ENCODE data around the gene LOXL4. TPM values are rescaled to one million over a fixed set of nuclear protein-coding genes. Genes with fewer than 3 reads are reported as not detected.

The LOXL4 gene
- total and polyA plus RNA-seq, 2 donors (not counting 1 experiment from before 2014, with no cell fraction given) = 0.12 TPM; not detected in 1

DNA sequence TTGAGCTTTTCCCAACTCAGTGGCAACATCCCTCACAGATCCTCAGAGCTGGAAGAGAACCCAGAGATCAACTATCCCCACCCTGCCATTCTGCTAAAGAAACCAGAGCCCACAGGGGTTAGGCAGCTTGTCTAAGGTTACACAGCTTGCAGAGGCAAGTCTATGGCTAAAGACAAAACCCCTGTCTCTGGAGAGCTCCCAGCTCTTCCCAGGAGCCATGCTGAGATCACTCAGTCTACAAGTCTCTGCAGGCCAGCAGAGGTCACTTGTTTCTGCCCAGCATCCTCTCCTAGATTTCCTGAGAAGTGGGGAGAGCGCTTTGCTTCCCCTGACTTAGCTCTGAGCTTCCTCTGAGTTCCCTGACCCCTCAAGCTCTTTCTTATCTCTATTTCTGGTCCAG lies 28.5 kb upstream of the LOXL4 start:
- H3K27ac ChIP-seq (ENCODE audit: low read length in 2 of 2) = no peak overlapping the region
- H3K4me3 ChIP-seq (ENCODE audit: control extremely low read depth in 1 of 5, extremely low read depth in 1 of 5, insufficient read depth in 1 of 5, low read depth in 2 of 5, low read length in 4 of 5) = no peak overlapping the region
- ChIA-PET POLR2A (no interaction called here), CTCF (no interaction called here)
- no peak for DNase-seq
- TF ChIP-seq CTCF (IDR thresholded peaks at IDR 0.05) (no peak), EZH2 (IDR thresholded peaks at IDR 0.05; ENCODE audit: borderline replicate concordance, insufficient read depth, low read depth, low read length, poor library complexity, severe bottlenecking) (no peak)
- Mint-ChIP-seq H3K4me3 (no peak overlapping the region), H3K27ac (no peak overlapping the region), H3K9me3 (ENCODE audit: insufficient read depth) (no peaks in the 10 kb centered on the region), H3K4me1 (peaks cover 8% of the 10 kb centered on the region), H3K27me3 (peaks cover 55% of the 10 kb centered on the region)
- no peaks in the 10 kb centered on the region for H4K20me1 ChIP-seq (ENCODE audit: control insufficient read depth, insufficient read depth, low read length, poor library complexity, severe bottlenecking)
- no peak overlapping the region for H3K4me2 ChIP-seq (replicated peaks; ENCODE audit: low read depth, low read length, poor library complexity, severe bottlenecking)
- H3K9ac ChIP-seq (ENCODE audit: low read length) = no peak overlapping the region
- H3K79me2 ChIP-seq (ENCODE audit: control insufficient read depth, insufficient read depth, low read length) = no peaks in the 10 kb centered on the region
- peaks cover 0 to 5% of the 10 kb centered on the region in 2 donors for H3K4me1 ChIP-seq (ENCODE audit: control insufficient read depth in 2 of 2, insufficient read depth in 2 of 2, low read length in 2 of 2)
- no peaks in the 10 kb centered on the region for H3K9me3 ChIP-seq (ENCODE audit: control extremely low read depth in 1 of 3, control insufficient read depth in 2 of 3, insufficient read depth in 1 of 3, low read length in 2 of 3)
- intact Hi-C loops (cut with micrococcal nuclease) = no loop called here
- ATAC-seq (ENCODE audit: low read depth) = no peak
- H2AFZ ChIP-seq (ENCODE audit: insufficient read depth, low read depth, low read length, poor library complexity, severe bottlenecking) = no peak overlapping the region
- H3K27me3 ChIP-seq (replicated peaks in 1 of 4; ENCODE audit: control extremely low read depth in 1 of 4, control insufficient read depth in 3 of 4, insufficient read depth in 4 of 4, low read length in 3 of 4) = peaks cover 0 to 19% (median 5%) of the 10 kb centered on the region in 4 experiments
- H3K36me3 ChIP-seq (replicated peaks in 1 of 2; ENCODE audit: control extremely low read depth in 1 of 2, control insufficient read depth in 1 of 2, extremely low read depth in 1 of 2, insufficient read depth in 2 of 2, low read length in 1 of 2) = no peaks in the 10 kb centered on the region
- WGBS (ENCODE audit: insufficient coverage) = no CpG with 5 or more reads among the region's 1 CpG

DNA sequence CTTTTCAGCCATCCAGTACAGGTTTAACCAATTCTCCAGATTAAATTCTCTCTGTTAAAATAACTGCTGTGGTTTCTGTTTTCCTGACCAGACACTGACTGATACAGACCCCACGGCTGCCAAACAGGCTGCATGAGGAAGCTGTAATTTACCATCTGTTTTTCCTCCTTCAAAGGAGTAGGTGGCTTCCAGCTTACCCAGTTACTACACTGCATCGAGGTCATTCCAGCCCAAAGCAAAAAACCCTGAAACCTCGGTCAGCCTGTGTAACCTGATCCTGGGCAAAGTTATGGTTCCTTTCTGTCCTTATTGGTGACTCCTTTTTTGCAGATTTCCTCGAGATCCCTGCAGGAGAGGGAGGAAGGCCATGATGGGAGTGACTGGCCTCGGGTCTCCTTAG lies 27.9 kb upstream of the LOXL4 start:
- no peaks in the 10 kb centered on the region for H3K9me3 Mint-ChIP-seq (ENCODE audit: insufficient read depth)
- H3K27ac Mint-ChIP-seq = no peak overlapping the region
- Histone ChIP-seq H3K9ac (ENCODE audit: low read length) (no peak overlapping the region), H3K4me1 (ENCODE audit: control insufficient read depth in 2 of 2, insufficient read depth in 2 of 2, low read length in 2 of 2) (peaks cover 0 to 5% of the 10 kb centered on the region in 2 donors), H3K9me3 (ENCODE audit: control extremely low read depth in 1 of 3, control insufficient read depth in 2 of 3, insufficient read depth in 1 of 3, low read length in 2 of 3) (no peaks in the 10 kb centered on the region), H4K20me1 (ENCODE audit: control insufficient read depth, insufficient read depth, low read length, poor library complexity, severe bottlenecking) (no peaks in the 10 kb centered on the region), H3K79me2 (ENCODE audit: control insufficient read depth, insufficient read depth, low read length) (no peaks in the 10 kb centered on the region), H2AFZ (ENCODE audit: insufficient read depth, low read depth, low read length, poor library complexity, severe bottlenecking) (no peak overlapping the region), H3K4me2 (replicated peaks; ENCODE audit: low read depth, low read length, poor library complexity, severe bottlenecking) (no peak overlapping the region), H3K36me3 (replicated peaks in 1 of 2; ENCODE audit: control extremely low read depth in 1 of 2, control insufficient read depth in 1 of 2, extremely low read depth in 1 of 2, insufficient read depth in 2 of 2, low read length in 1 of 2) (no peaks in the 10 kb centered on the region), H3K27ac (ENCODE audit: low read length in 2 of 2) (no peak overlapping the region), H3K4me3 (ENCODE audit: control extremely low read depth in 1 of 5, extremely low read depth in 1 of 5, insufficient read depth in 1 of 5, low read depth in 2 of 5, low read length in 4 of 5) (no peak overlapping the region), H3K27me3 (replicated peaks in 1 of 4; ENCODE audit: control extremely low read depth in 1 of 4, control insufficient read depth in 3 of 4, insufficient read depth in 4 of 4, low read length in 3 of 4) (peaks cover 0 to 19% (median 4%) of the 10 kb centered on the region in 4 experiments)
- H3K27me3 Mint-ChIP-seq = peaks cover 49% of the 10 kb centered on the region
- intact Hi-C loops (cut with micrococcal nuclease) = no loop called here
- DNase-seq = no peak
- no peak for ATAC-seq (ENCODE audit: low read depth)
- POLR2A ChIA-PET = no interaction called here
- TF ChIP-seq EZH2 (IDR thresholded peaks at IDR 0.05; ENCODE audit: borderline replicate concordance, insufficient read depth, low read depth, low read length, poor library complexity, severe bottlenecking) (no peak), CTCF (IDR thresholded peaks at IDR 0.05) (no peak)
- no peak overlapping the region for H3K4me3 Mint-ChIP-seq
- CTCF ChIA-PET = no interaction called here
- H3K4me1 Mint-ChIP-seq = peaks cover 8% of the 10 kb centered on the region
- 37% methylated on average over 5 of the region's 5 CpGs for WGBS (ENCODE audit: insufficient coverage)

All from B cell (primary cell).